Loucy (cell line): ENCODE data around the gene ESF1.

ENCODE experiments used
- EZH2phosphoT487 ChIP-seq: fragments of 200-600 bp; IDR thresholded peaks from 2 replicates; pipeline ENCODE4 v1.6.1; 2018; ENCODE audit warnings: antibody characterized with exemption, mild to moderate bottlenecking, moderate library complexity, borderline replicate concordance
- TF ChIP-seq, protein P1 (sequence below): fragments of 200-600 bp; sonication (generic); conservative IDR thresholded peaks from 2 replicates; pipeline ENCODE4 v1.5.1; 2014; ENCODE audit warnings: mild to moderate bottlenecking, antibody characterized with exemption, low read length

DNA sequence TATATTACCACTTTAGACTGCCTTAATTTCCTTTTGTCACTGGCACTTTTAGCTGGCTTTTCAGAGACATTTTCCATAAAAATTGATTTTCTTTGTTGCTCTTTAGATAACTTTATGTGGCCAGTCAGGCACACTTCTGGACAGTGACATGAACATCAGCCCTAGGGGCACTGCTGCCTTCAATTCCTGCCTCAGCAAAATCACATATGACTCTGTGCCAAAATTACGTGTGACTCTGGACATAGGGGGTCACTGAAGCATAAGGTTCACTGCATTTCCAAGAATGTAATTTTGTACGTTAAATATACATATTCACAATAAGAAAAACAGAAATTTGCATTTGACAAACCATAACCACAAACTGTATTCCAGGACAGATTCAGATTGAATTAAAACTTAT is 66.5 kb downstream of the ESF1 start:
- TF ChIP-seq, protein P1, sequence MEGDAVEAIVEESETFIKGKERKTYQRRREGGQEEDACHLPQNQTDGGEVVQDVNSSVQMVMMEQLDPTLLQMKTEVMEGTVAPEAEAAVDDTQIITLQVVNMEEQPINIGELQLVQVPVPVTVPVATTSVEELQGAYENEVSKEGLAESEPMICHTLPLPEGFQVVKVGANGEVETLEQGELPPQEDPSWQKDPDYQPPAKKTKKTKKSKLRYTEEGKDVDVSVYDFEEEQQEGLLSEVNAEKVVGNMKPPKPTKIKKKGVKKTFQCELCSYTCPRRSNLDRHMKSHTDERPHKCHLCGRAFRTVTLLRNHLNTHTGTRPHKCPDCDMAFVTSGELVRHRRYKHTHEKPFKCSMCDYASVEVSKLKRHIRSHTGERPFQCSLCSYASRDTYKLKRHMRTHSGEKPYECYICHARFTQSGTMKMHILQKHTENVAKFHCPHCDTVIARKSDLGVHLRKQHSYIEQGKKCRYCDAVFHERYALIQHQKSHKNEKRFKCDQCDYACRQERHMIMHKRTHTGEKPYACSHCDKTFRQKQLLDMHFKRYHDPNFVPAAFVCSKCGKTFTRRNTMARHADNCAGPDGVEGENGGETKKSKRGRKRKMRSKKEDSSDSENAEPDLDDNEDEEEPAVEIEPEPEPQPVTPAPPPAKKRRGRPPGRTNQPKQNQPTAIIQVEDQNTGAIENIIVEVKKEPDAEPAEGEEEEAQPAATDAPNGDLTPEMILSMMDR, result no peak
- no peak for TF ChIP-seq EZH2phosphoT487
